ENCODE measurements around the gene CEP170. TPM values are rescaled to one million over a fixed set of nuclear protein-coding genes. Genes with fewer than 3 reads are reported as not detected.

CEP170 gene
- total and polyA plus RNA-seq, 8 donors = 5.0 to 27.4 (median 5.9) TPM

DNA sequence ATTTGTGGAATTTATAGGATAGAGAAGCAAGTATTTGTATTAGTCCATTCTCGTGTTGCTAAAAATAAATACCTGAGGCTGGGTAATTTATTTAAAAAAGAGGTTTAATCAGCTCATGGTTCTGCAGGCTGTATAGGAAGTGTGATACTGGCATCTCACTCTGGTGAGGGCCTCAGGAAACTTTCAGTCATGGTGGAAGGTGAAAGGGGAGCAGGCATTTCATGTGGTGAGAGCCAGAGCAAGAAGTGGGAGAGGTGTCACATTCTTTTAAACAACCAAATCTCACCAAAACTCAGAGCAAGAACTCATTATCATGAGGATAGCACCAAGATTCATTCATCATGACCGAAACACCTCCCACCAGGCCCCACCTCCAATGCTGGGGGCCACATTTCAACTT lies 18.9 kb upstream of the CEP170 start:
- no peak for ATAC-seq
- intact Hi-C loops (cut with DNase I) = no loop called here
- DNase-seq = no peak
- Histone ChIP-seq H3K36me3 (peaks cover 0 to 31% (median 11%) of the 10 kb centered on the region in 3 donors), H3K27ac (no peak overlapping the region), H3K4me3 (no peak overlapping the region), H3K9me3 (no peaks in the 10 kb centered on the region), H3K27me3 (no peaks in the 10 kb centered on the region), H3K4me1 (peaks cover 0 to 6% (median 0%) of the 10 kb centered on the region in 3 donors)
- TF ChIP-seq, protein P1, sequence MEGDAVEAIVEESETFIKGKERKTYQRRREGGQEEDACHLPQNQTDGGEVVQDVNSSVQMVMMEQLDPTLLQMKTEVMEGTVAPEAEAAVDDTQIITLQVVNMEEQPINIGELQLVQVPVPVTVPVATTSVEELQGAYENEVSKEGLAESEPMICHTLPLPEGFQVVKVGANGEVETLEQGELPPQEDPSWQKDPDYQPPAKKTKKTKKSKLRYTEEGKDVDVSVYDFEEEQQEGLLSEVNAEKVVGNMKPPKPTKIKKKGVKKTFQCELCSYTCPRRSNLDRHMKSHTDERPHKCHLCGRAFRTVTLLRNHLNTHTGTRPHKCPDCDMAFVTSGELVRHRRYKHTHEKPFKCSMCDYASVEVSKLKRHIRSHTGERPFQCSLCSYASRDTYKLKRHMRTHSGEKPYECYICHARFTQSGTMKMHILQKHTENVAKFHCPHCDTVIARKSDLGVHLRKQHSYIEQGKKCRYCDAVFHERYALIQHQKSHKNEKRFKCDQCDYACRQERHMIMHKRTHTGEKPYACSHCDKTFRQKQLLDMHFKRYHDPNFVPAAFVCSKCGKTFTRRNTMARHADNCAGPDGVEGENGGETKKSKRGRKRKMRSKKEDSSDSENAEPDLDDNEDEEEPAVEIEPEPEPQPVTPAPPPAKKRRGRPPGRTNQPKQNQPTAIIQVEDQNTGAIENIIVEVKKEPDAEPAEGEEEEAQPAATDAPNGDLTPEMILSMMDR (IDR thresholded peaks at IDR 0.05) = no peak
- 92 to 100% methylated on average over 2 of the region's 2 CpGs for WGBS, 2 donors
- FAIRE-seq = no peak

DNA sequence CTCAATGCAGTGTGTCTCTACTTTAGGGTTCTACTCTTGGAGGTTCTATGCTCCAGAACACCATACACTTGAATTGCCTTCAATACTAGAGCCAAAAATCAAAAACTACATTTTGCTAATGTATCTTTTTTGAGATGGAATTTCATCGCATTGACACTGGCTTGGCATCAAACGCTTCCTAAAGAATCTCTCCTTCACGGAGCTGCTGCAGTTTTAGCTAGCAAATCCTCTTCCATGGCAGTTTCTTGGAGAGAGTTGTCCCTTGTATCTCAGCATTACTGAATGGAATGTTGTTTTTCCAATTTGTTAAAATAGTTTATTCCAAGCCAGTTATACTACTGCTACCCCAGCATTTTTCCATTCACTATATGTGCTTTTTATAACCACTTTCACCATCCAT lies 18.4 kb upstream of the CEP170 start:
- no peak overlapping the region for H3K27ac ChIP-seq
- peaks cover 0 to 10% (median 0%) of the 10 kb centered on the region in 3 donors for H3K4me1 ChIP-seq
- 88 to 92% methylated on average over 3 of the region's 3 CpGs for WGBS, 2 donors
- peaks cover 0 to 31% (median 11%) of the 10 kb centered on the region in 3 donors for H3K36me3 ChIP-seq
- H3K27me3 ChIP-seq = no peaks in the 10 kb centered on the region
- TF ChIP-seq, protein P1 (IDR thresholded peaks at IDR 0.05) = no peak
- intact Hi-C loops (cut with DNase I) = no loop called here
- DNase-seq (no peak), ATAC-seq (no peak), FAIRE-seq (no peak)
- H3K4me3 ChIP-seq = no peak overlapping the region
- no peaks in the 10 kb centered on the region for H3K9me3 ChIP-seq

DNA sequence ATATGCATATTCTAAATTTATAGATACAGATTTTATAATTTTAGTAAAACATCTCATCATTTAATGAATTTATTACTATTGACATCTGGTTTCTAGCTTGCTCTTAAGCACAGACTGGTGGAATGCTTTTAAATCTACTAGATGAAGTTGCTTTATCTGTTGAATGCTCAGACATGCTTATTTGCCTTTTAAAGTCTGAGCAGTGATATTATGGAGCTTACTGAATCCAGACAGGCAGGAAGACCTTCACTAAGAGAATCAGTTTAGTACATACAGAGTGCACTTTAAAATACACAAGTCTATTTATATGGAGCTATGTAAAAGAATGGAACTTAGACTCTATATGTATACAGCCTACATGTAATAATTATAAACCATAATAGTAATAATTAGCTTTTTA lies 17.3 kb upstream of the CEP170 start:
- intact Hi-C loops (cut with DNase I) = no loop called here
- no peak for DNase-seq
- TF ChIP-seq, protein P1 (IDR thresholded peaks at IDR 0.05) = no peak
- Histone ChIP-seq H3K4me1 (peaks cover 0 to 13% (median 0%) of the 10 kb centered on the region in 3 donors), H3K36me3 (peaks cover 0 to 31% (median 11%) of the 10 kb centered on the region in 3 donors), H3K27ac (no peak overlapping the region), H3K9me3 (no peaks in the 10 kb centered on the region), H3K4me3 (no peak overlapping the region), H3K27me3 (no peaks in the 10 kb centered on the region)
- no peak for ATAC-seq
- FAIRE-seq = no peak

DNA sequence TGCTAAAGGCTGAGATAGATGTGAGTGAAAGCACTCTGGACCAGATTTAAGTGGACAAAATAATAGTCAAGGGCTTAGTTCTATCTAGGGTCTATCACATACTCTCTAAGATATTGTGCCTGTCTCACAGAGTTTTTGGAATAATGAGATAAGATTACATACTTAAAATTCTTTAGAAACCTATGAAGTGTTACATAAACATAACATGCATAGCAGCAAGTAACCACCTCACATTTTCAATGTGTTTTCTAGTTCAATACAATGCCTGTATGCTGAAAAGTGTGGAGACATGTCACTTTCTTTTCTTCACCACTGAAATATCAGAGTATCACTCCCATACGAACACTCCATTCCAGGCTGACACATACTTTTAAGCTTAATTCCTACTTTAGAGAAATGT lies 16.9 kb upstream of the CEP170 start:
- FAIRE-seq = no peak
- Histone ChIP-seq H3K27me3 (no peaks in the 10 kb centered on the region), H3K4me1 (peaks cover 0 to 13% (median 0%) of the 10 kb centered on the region in 3 donors), H3K36me3 (peaks cover 0 to 31% (median 7%) of the 10 kb centered on the region in 3 donors), H3K27ac (no peak overlapping the region), H3K9me3 (no peaks in the 10 kb centered on the region), H3K4me3 (no peak overlapping the region)
- 84 to 89% methylated on average over 1 of the region's 1 CpG for WGBS, 2 donors
- no peak for ATAC-seq
- intact Hi-C loops (cut with DNase I) = no loop called here
- TF ChIP-seq, protein P1 (IDR thresholded peaks at IDR 0.05) = no peak
- no peak for DNase-seq

DNA sequence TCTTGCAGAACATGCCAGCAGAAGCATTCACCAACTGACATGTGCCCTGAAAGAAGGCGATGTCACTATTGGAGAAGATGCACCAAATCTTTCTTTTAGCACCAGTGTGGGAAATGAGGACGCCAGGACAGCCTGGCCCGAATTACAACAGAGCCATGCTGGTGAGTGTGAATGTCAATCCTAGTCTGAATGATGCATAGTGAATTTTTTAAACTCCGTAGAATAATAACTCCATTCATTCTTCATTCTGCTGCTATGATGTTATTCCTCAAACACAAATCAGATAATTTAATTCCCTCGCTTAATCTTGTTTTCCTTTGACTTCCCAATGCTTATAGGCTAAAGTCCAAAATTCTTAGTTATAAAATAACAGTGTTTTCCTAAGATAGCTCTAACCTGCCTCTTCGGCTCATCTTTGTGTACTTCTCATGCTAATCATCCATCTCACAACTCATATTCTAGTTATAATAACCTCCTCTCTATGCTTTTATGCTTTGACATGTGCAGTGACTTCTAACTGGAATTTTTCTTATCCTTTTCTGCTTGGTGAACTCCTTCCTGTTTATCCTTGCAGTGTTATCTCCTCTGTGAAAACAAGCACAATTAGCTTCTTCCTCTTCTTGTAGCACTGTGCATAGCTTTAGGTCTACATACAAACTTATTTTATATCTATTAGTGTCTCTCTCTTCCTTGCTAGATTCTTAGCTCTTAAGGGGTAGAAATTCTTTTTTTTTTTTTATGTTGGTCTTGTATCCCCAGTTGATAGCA lies 15.2 kb upstream of the CEP170 start:
- Histone ChIP-seq H3K4me1 (peaks cover 0 to 13% (median 0%) of the 10 kb centered on the region in 3 donors), H3K27me3 (no peaks in the 10 kb centered on the region), H3K36me3 (peaks cover 0 to 21% (median 0%) of the 10 kb centered on the region in 3 donors), H3K27ac (no peak overlapping the region), H3K4me3 (no peak overlapping the region), H3K9me3 (no peaks in the 10 kb centered on the region)
- FAIRE-seq = no peak
- intact Hi-C loops (cut with DNase I) = no loop called here
- no peak for DNase-seq
- WGBS, 2 donors = 70 to 71% methylated on average over 6 of the region's 6 CpGs
- TF ChIP-seq, protein P1 (IDR thresholded peaks at IDR 0.05) = no peak
- no peak for ATAC-seq
